GM12891 (cell line): ENCODE results near the gene KRT6B.

Experiments used
- POLR2A ChIP-seq: IDR thresholded peaks from 2 replicates; pipeline ENCODE4 v1.6.1; 2011; ENCODE audit warnings: low read depth, low read length, control low read depth
- TAF1 ChIP-seq: IDR thresholded peaks from 2 replicates; pipeline ENCODE4 v1.6.1; 2011; ENCODE audit warnings: low read depth, low read length, control low read depth

GRCh38 chr12:52473768-52474167, 21.8 kb upstream of the KRT6B start, which contains the start of gene KRT6C:
- TF ChIP-seq TAF1 (no peak), POLR2A (no peak)
